ENCODE measurements around the gene RPL11. TPM values are rescaled to one million over a fixed set of nuclear protein-coding genes. Genes with fewer than 3 reads are reported as not detected.
A peak's percentile ranks its signal among the peaks of the same experiment; 100 is the strongest.
"Not testable (repeated sequence)": the region's sequence is repeated elsewhere in the genome, so short reads cannot be mapped to it uniquely, and the experiment has no call there.

RPL11 gene
- total RNA-seq, 2 experiments from 2014 or later = 844 to 1,001 TPM

GRCh38 chr1:23661887-23662286 is 29.7 kb upstream of the RPL11 start:
- Mint-ChIP-seq H3K27ac (no peak overlapping the region), H3K4me3 (no peak overlapping the region), H3K36me3 (no peaks in the 10 kb centered on the region), H3K4me1 (peaks cover 10% of the 10 kb centered on the region), H3K27me3 (peaks cover 7% of the 10 kb centered on the region), H3K9me3 (ENCODE audit: low read depth) (no peaks in the 10 kb centered on the region)
- ATAC-seq (no peak), DNase-seq (no peak)
- CTCF ChIA-PET = interaction anchor here (1.7 kb wide), 1 partner anchor 121 kb away, joined by 3 read pairs; no protein-coding TSS in a partner anchor

- Mint-ChIP-seq H3K27ac (peak overlapping the region; percentile 34), H3K36me3 (no peaks in the 10 kb centered on the region), H3K9me3 (ENCODE audit: low read depth) (no peaks in the 10 kb centered on the region), H3K4me1 (peaks cover 10% of the 10 kb centered on the region), H3K4me3 (no peak overlapping the region), H3K27me3 (peaks cover 3% of the 10 kb centered on the region)
- DNase-seq = peak; percentile 48
- CTCF ChIA-PET = interaction anchor here (0.7 to 2.8 kb wide), 17 partner anchors 8 to 204 kb away, joined by 3 to 14 read pairs (median 5); partner anchors contain the start of gene RPL11
- ATAC-seq = peak; percentile 71
These were observed 26.5 kb upstream of the RPL11 start for GRCh38 chr1:23664837-23665795.

DNA sequence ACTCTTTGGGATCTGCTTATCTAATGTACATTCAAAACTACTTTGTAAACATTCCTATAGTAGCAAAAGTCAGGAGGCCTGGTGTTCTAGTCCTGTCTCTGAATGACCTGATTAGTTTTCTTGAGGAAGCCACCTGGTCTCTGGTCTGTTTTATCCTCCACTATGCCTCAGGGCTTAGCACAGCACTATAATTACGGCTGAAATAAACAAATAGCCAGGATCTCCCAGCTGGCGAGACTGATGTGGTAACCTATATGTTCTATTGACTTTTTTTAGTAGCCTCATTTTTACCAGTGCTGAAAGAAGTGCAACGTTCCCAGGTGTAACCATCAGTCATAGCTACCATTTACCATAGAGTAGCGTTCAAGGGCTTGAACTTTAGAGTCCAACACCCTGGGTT is 24.2 kb upstream of the RPL11 start:
- ATAC-seq = no peak
- peaks cover 8% of the 10 kb centered on the region for H3K27me3 Mint-ChIP-seq
- no peak overlapping the region for H3K27ac Mint-ChIP-seq
- H3K36me3 Mint-ChIP-seq = no peaks in the 10 kb centered on the region
- no peak for DNase-seq
- no peaks in the 10 kb centered on the region for H3K9me3 Mint-ChIP-seq (ENCODE audit: low read depth)
- H3K4me1 Mint-ChIP-seq = peaks cover 10% of the 10 kb centered on the region
- H3K4me3 Mint-ChIP-seq = no peak overlapping the region
- CTCF ChIA-PET = interaction anchor here (0.9 to 1.4 kb wide), 5 partner anchors 9 to 30 kb away, joined by 3 to 5 read pairs (median 3); no protein-coding TSS in a partner anchor

GRCh38 chr1:23670709-23671108 is 20.9 kb upstream of the RPL11 start:
- Mint-ChIP-seq H3K27ac (no peak overlapping the region), H3K27me3 (peaks cover 25% of the 10 kb centered on the region), H3K9me3 (ENCODE audit: low read depth) (no peaks in the 10 kb centered on the region), H3K4me3 (no peak overlapping the region), H3K4me1 (no peaks in the 10 kb centered on the region), H3K36me3 (no peaks in the 10 kb centered on the region)
- no peak for ATAC-seq
- CTCF ChIA-PET = interaction anchor here (0.9 to 1.4 kb wide), 3 partner anchors 14 to 172 kb away, joined by 3 to 5 read pairs (median 3); no protein-coding TSS in a partner anchor
- no peak for DNase-seq

DNA sequence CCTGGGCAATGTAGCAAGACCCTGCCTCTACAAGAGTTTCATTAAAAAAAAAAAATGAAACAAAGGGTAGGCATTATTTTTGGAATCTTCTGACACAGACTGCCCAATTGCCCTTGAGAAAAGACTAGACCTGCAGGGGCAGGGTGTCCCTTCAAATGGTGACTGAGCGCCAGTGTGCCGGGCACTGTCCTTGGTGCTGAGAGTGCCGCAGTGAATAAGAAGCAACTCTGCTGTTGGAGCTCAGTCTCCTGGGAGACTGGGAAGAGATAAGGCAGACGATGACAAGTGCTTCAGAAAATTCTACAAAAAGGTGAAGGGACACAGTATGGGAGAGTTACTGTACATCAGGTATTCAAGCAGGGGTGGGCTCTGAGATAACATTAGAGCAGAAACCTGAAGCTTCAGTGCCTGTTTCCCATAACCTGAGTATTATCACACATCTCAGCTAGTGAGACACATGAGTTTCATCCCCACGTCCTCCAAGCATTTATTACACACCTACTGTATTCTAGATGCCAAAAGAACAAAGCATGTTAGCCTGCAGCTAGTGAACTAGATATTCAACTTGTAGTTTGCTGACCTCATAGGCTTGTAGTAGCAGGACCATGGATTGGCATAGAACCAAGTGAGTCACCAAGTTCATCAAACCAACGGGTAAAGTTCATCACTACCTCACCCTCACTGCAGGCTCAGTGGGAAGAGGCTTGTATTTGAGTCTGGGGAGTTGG is 18.4 kb upstream of the RPL11 start:
- no peak overlapping the region for H3K4me3 Mint-ChIP-seq
- peaks cover 30% of the 10 kb centered on the region for H3K27me3 Mint-ChIP-seq
- ATAC-seq = peak; percentile 47
- no peaks in the 10 kb centered on the region for H3K36me3 Mint-ChIP-seq
- DNase-seq = peak; percentile 60
- no peak overlapping the region for H3K27ac Mint-ChIP-seq
- CTCF ChIA-PET = interaction anchor here (0.9 to 1.8 kb wide), 3 partner anchors 8 to 18 kb away, joined by 3 to 5 read pairs (median 4); partner anchors contain the start of gene RPL11
- no peaks in the 10 kb centered on the region for H3K9me3 Mint-ChIP-seq (ENCODE audit: low read depth)
- no peaks in the 10 kb centered on the region for H3K4me1 Mint-ChIP-seq

DNA sequence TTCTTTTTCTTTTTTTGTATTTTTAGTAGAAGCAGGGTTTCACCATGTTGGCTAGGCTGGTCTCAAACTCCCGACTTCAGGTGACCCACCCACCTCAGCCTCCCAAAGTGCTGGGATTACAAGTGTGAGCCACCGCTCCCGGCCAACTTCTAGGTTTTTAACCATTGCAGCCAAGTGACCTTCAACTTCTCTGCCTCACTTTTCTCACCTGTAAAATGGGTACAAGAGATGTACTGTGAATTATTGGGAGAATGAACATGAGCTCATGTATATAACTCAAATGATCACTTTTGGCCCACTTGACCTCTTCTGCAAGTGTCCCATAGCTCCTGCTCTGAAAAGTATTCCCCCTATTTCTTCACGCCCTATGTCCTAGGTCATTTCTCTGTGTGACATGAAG is 11.8 kb upstream of the RPL11 start:
- peaks cover 44% of the 10 kb centered on the region for H3K27me3 Mint-ChIP-seq
- no peak overlapping the region for H3K27ac Mint-ChIP-seq
- no peaks in the 10 kb centered on the region for H3K36me3 Mint-ChIP-seq
- DNase-seq = no peak
- no peak for ATAC-seq
- CTCF ChIA-PET = interaction anchor here (0.6 kb wide), 1 partner anchor 517 kb away, joined by 3 read pairs; no protein-coding TSS in a partner anchor
- no peak overlapping the region for H3K4me3 Mint-ChIP-seq
- H3K4me1 Mint-ChIP-seq = no peaks in the 10 kb centered on the region
- no peaks in the 10 kb centered on the region for H3K9me3 Mint-ChIP-seq (ENCODE audit: low read depth)

- DNase-seq (no peak), ATAC-seq (no peak)
- H3K4me1 Mint-ChIP-seq = no peaks in the 10 kb centered on the region
- no peaks in the 10 kb centered on the region for H3K9me3 Mint-ChIP-seq (ENCODE audit: low read depth)
- H3K27ac Mint-ChIP-seq = no peak overlapping the region
- CTCF ChIA-PET = interaction anchor here (1.2 to 1.5 kb wide), 2 partner anchors 15 to 52 kb away, joined by 3 to 4 read pairs; no protein-coding TSS in a partner anchor
- no peaks in the 10 kb centered on the region for H3K36me3 Mint-ChIP-seq
- H3K4me3 Mint-ChIP-seq = no peak overlapping the region
- H3K27me3 Mint-ChIP-seq = peaks cover 38% of the 10 kb centered on the region
These were observed 8.7 kb upstream of the RPL11 start for GRCh38 chr1:23682946-23683345.

DNA sequence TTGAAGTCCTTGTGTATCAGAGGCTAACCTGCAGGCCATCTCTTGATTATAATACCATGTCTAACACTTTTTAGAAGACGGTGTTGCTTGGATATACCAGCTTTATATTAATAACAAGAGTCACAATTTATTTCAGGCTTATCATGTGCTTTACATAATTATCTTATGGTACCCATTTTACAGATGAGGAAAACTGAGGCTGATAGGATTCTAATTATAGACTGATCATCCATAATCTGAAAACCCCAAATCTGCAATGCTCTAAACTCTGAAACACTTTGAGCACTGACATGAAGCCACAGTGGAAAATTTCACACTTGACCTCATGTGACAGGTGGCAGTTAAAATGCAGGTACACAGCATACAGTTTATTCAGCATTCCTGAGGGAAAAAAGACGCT is 7.2 kb upstream of the RPL11 start:
- ATAC-seq = no peak
- CTCF ChIA-PET = interaction anchor here (1.2 to 1.5 kb wide), 2 partner anchors 50 to 61 kb away, joined by 3 read pairs; no protein-coding TSS in a partner anchor
- Mint-ChIP-seq H3K36me3 (no peaks in the 10 kb centered on the region), H3K4me1 (no peaks in the 10 kb centered on the region), H3K27ac (no peak overlapping the region), H3K4me3 (no peak overlapping the region), H3K9me3 (ENCODE audit: low read depth) (no peaks in the 10 kb centered on the region), H3K27me3 (peaks cover 31% of the 10 kb centered on the region)
- no peak for DNase-seq

GRCh38 chr1:23685197-23685596 is 6.4 kb upstream of the RPL11 start:
- peaks cover 27% of the 10 kb centered on the region for H3K27me3 Mint-ChIP-seq
- DNase-seq; ATAC-seq; H3K4me1 Mint-ChIP-seq; H3K9me3 Mint-ChIP-seq (ENCODE audit: low read depth); H3K4me3 Mint-ChIP-seq; H3K36me3 Mint-ChIP-seq; H3K27ac Mint-ChIP-seq: not testable (repeated sequence)
- CTCF ChIA-PET = interaction anchor here (1.2 kb wide), 1 partner anchor 60 kb away, joined by 3 read pairs; no protein-coding TSS in a partner anchor

- not testable (repeated sequence) for H3K9me3 Mint-ChIP-seq (ENCODE audit: low read depth); ATAC-seq; H3K4me3 Mint-ChIP-seq; H3K36me3 Mint-ChIP-seq; H3K4me1 Mint-ChIP-seq; DNase-seq; H3K27ac Mint-ChIP-seq
- peaks cover 14% of the 10 kb centered on the region for H3K27me3 Mint-ChIP-seq
- CTCF ChIA-PET = interaction anchor here (0.7 to 0.8 kb wide), 2 partner anchors 112 to 503 kb away, joined by 3 read pairs; no protein-coding TSS in a partner anchor
These were observed 3.9 kb upstream of the RPL11 start for GRCh38 chr1:23687680-23688079.

- Mint-ChIP-seq H3K4me1 (peaks cover 13% of the 10 kb centered on the region), H3K36me3 (peaks cover 13% of the 10 kb centered on the region)
- H3K27ac Mint-ChIP-seq; H3K27me3 Mint-ChIP-seq; H3K9me3 Mint-ChIP-seq (ENCODE audit: low read depth); DNase-seq; ATAC-seq; H3K4me3 Mint-ChIP-seq: not testable (repeated sequence)
- CTCF ChIA-PET = interaction anchor here (0.8 kb wide), 1 partner anchor 504 kb away, joined by 3 read pairs; no protein-coding TSS in a partner anchor
These were observed 3.3 kb upstream of the RPL11 start for GRCh38 chr1:23688281-23688680.

DNA sequence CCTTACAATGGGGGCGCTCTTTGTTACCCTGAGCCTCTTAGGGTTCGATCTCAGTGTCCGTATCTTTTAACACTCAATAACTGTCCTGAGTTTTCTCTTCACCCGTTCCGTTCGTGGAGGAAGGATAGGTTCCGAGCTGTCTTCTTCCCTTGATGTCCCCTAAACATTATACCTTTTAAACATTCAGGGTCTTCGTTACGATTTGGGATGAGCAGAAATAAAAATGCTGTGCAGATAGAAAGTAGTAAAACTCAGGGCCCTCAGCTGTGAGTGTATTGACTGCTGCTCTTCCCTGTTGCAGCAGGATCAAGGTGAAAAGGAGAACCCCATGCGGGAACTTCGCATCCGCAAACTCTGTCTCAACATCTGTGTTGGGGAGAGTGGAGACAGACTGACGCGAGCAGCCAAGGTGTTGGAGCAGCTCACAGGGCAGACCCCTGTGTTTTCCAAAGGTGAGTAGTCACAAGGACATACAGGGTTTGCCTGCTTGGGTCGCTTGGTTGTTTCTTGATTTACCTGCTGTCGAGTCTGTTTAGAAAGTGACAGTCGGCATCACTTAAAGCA is 784 bp downstream of the RPL11 start:
- CTCF ChIA-PET = interaction anchor here (0.8 to 2.6 kb wide), 18 partner anchors 9 to 508 kb away, joined by 3 to 23 read pairs (median 5); partner anchors contain the start of genes ELOA, ID3 and PITHD1
- Mint-ChIP-seq H3K27me3 (no peaks in the 10 kb centered on the region), H3K9me3 (ENCODE audit: low read depth) (no peaks in the 10 kb centered on the region), H3K4me3 (peak overlapping the region; percentile 98), H3K4me1 (peaks cover 52% of the 10 kb centered on the region), H3K27ac (peak overlapping the region; percentile 92), H3K36me3 (peaks cover 51% of the 10 kb centered on the region)
- no peak for DNase-seq
- ATAC-seq = no peak
